Panc1 (cell line): ENCODE measurements around the gene FXYD7. TPM values are rescaled to one million over a fixed set of nuclear protein-coding genes. Genes with fewer than 3 reads are reported as not detected.

ENCODE experiments used
- ATAC-seq: fragments of 200-7000 bp; cut with Tn5 transposase; 2 replicates; pipeline ENCODE4 v1.9.1; 2020; ENCODE audit warnings: mild to moderate bottlenecking, moderate library complexity
- BruUV-seq: library from RNA; stranded (reverse); fragments of 400-500 nt; replicated peaks from 2 replicates; lab custom pipeline; 2021; lab: Mats Ljungman, UMichigan
- CTCF ChIA-PET: fragments of 300-600 bp; sonication (Branson Sonifier 250); formaldehyde crosslinking; loops from one replicate; lab custom pipeline; 2022; ENCODE audit warnings: antibody characterized with exemption; lab: Charles Lee
- POLR2A ChIA-PET: fragments of 300-600 bp; sonication (Branson Sonifier 250); formaldehyde crosslinking; loops from one replicate; lab custom pipeline; 2022; ENCODE audit warnings: antibody characterized with exemption; lab: Charles Lee
- DNase-seq: peaks from one replicate; pipeline ENCODE4 v3.0.0-alpha.2; 2010; ENCODE audit warnings: low read depth, low spot score
- H3K27ac ChIP-seq: 2 replicates; pipeline ENCODE4 v1.5.1; 2011; ENCODE audit warnings: mild to moderate bottlenecking, low read length, inconsistent platforms
- H3K27me3 ChIP-seq: fragments of 200-500 bp; sonication (Bioruptor generic); 2 replicates; pipeline ENCODE4 v1.6.0; 2014; ENCODE audit warnings: low read length, inconsistent platforms; ENCODE audit not compliant: control insufficient read depth, insufficient read depth
- H3K36me3 ChIP-seq: fragments of 200-500 bp; sonication (Bioruptor generic); 2 replicates; pipeline ENCODE4 v1.5.1; 2014; ENCODE audit warnings: inconsistent platforms, mild to moderate bottlenecking, low read length, moderate library complexity; ENCODE audit not compliant: control insufficient read depth, insufficient read depth
- H3K4me1 ChIP-seq: 2 replicates; pipeline ENCODE4 v1.5.1; 2011; ENCODE audit warnings: inconsistent platforms, mild to moderate bottlenecking, low read length, moderate library complexity; ENCODE audit not compliant: control insufficient read depth, insufficient read depth
- H3K4me3 ChIP-seq, 2 experiments: 2 replicates each; pipeline ENCODE4 v1.5.1; 2011 to 2012; ENCODE audit warnings: low read depth in 2 of 2, low read length in 2 of 2, mild to moderate bottlenecking in 2 of 2, inconsistent platforms in 1 of 2, moderate library complexity in 1 of 2
- H3K9me3 ChIP-seq: fragments of 200-500 bp; sonication (Bioruptor generic); 2 replicates; pipeline ENCODE4 v1.5.1; 2014; ENCODE audit warnings: low read depth, mild to moderate bottlenecking, inconsistent platforms, low read length, moderate library complexity; ENCODE audit not compliant: control insufficient read depth, insufficient read depth
- CTCF ChIP-seq: fragments of 450-650 bp; IDR thresholded peaks from 2 replicates; pipeline ENCODE4 v1.5.1; 2017; ENCODE audit warnings: mild to moderate bottlenecking
- POLR2AphosphoS5 ChIP-seq: IDR thresholded peaks from 2 replicates; pipeline ENCODE4 v1.6.1; 2012; ENCODE audit warnings: mild to moderate bottlenecking, low read depth, low read length, moderate library complexity
- REST ChIP-seq, 2 experiments: IDR thresholded peaks; 2 replicates each; pipeline ENCODE4 v1.6.1; 2011 to 2012; ENCODE audit warnings: low read depth in 2 of 2, control low read depth in 1 of 2, low read length in 1 of 2, mild to moderate bottlenecking in 1 of 2, moderate library complexity in 1 of 2; ENCODE audit not compliant: insufficient read depth in 1 of 2
- SIN3A ChIP-seq: IDR thresholded peaks from 2 replicates; pipeline ENCODE4 v1.6.1; 2012; ENCODE audit warnings: low read depth, mild to moderate bottlenecking, low read length, moderate library complexity, borderline replicate concordance; ENCODE audit not compliant: insufficient read depth
- TCF7L2 ChIP-seq: IDR thresholded peaks from 2 replicates; pipeline ENCODE4 v1.6.1; 2011; ENCODE audit warnings: mild to moderate bottlenecking, low read depth, low read length, inconsistent platforms
- in situ Hi-C: cut with HindIII; loops from 2 replicates; pipeline ENCODE4 v1.10.0; 2016; ENCODE audit warnings: low sequenced_read_pairs, low pct_unique_long_range_greater_than_20kb
- intact Hi-C: fragments of 100-400 bp; cut with micrococcal nuclease; formaldehyde crosslinking; loops from one replicate; pipeline ENCODE4 v1.10.0; 2022; ENCODE audit not compliant: unreplicated experiment
- total RNA-seq: library from RNA; stranded (reverse); gene quantifications from one replicate; pipeline ENCODE4 v1.2.1, GENCODE V29; 2021; ENCODE audit not compliant: unreplicated experiment

FXYD7 gene
- total RNA-seq, 1 experiment from 2014 or later, result not detected

- no peak overlapping the region for H3K4me3 ChIP-seq
- DNase-seq (no peak), ATAC-seq (no peak)
- no peak overlapping the region for H3K27ac ChIP-seq
- POLR2A ChIA-PET, result no interaction called here
- no peaks in the 10 kb centered on the region for H3K4me1 ChIP-seq
- in situ Hi-C loops (no loop called here), intact Hi-C loops (no loop called here)
- no peak for TF ChIP-seq CTCF
- no peak for TF ChIP-seq POLR2AphosphoS5
- TF ChIP-seq SIN3A, result no peak
- TF ChIP-seq TCF7L2, result no peak
- TF ChIP-seq REST (IDR thresholded peaks at IDR 0.05; ENCODE audit: insufficient read depth in 1 of 2, low read depth in 2 of 2, low read length in 1 of 2), result no peak
- BruUV-seq, result no TSS peak
- CTCF ChIA-PET, result interaction anchor here (0.6 to 0.7 kb wide), 2 partner anchors 25 to 237 kb away, joined by 8 read pairs; no protein-coding TSS in a partner anchor
- H3K9me3 ChIP-seq, result no peaks in the 10 kb centered on the region
- H3K36me3 ChIP-seq, result no peaks in the 10 kb centered on the region
- 0 out of 2 replicates have a peak, but pooled peaks cover 2% of the 10 kb centered on the region for H3K27me3 ChIP-seq
These were observed 25.3 kb upstream of the FXYD7 start for GRCh38 chr19:35117799-35118198.

GRCh38 chr19:35118268-35119020, 24.6 kb upstream of the FXYD7 start:
- no peak for TF ChIP-seq POLR2AphosphoS5
- TF ChIP-seq CTCF, result no peak
- TF ChIP-seq REST (IDR thresholded peaks at IDR 0.05; ENCODE audit: insufficient read depth in 1 of 2, low read depth in 2 of 2, low read length in 1 of 2), result no peak
- no peak for TF ChIP-seq TCF7L2
- no peak for TF ChIP-seq SIN3A
- Histone ChIP-seq H3K4me1 (no peaks in the 10 kb centered on the region), H3K27ac (no peak overlapping the region), H3K4me3 (no peak overlapping the region), H3K9me3 (no peaks in the 10 kb centered on the region), H3K27me3 (0 out of 2 replicates have a peak, but pooled peaks cover 2% of the 10 kb centered on the region), H3K36me3 (no peaks in the 10 kb centered on the region)
- POLR2A ChIA-PET, result no interaction called here
- DNase-seq, result no peak
- no peak for ATAC-seq
- no TSS peak for BruUV-seq
- CTCF ChIA-PET, result interaction anchor here (0.7 kb wide), 1 partner anchor 236 kb away, joined by 8 read pairs; no protein-coding TSS in a partner anchor
- intact Hi-C loops, result no loop called here
- in situ Hi-C loops, result no loop called here
